GM18868 (cell line): Measurements from ENCODE around the gene FBXO42.
"Not testable (repeated sequence)": the region's sequence is repeated elsewhere in the genome, so short reads cannot be mapped to it uniquely, and the experiment has no call there.

Experiments
- ATAC-seq: cut with Tn5 transposase; IDR thresholded peaks from one replicate; pipeline ENCODE4 v1.9.1; 2021; ENCODE audit warnings: mild to moderate bottlenecking, moderate library complexity; ENCODE audit not compliant: unreplicated experiment

FBXO42 gene

DNA sequence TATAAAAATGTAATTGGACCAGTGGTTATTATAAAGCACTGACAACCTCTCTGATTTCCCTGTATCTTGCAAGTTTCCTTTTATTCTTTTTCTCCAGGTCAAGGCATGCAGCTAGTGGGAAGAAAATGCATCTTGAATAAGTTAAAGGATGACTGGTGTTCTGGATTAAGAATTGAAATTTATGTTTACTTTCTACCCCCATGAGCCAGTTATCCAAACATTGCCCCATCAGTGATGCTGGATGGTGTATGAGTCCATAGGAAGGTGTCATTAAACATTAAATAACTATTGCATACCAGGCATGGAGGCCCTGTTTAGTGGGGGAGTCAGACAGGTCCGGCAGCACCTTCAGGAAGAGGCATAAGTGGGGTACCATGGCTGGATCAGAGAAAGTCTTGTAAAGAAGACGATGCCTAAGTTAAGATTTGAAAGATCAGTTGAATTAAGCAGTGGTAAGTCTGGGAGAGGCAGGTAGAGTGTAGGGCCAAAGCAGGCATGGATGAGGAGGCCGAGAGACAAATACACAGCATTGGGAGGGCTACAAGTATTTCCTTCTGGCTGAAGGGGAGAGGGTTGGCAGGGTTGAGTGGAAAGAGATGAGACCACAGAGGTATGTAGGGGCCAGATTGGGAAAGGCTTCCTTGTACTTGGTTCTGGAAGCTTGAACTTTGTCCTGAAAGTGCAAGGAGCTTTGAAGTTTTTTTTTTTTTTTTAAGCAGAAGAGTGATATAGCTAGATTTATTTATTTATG is 20.4 kb upstream of the FBXO42 start:
- no peak for ATAC-seq

DNA sequence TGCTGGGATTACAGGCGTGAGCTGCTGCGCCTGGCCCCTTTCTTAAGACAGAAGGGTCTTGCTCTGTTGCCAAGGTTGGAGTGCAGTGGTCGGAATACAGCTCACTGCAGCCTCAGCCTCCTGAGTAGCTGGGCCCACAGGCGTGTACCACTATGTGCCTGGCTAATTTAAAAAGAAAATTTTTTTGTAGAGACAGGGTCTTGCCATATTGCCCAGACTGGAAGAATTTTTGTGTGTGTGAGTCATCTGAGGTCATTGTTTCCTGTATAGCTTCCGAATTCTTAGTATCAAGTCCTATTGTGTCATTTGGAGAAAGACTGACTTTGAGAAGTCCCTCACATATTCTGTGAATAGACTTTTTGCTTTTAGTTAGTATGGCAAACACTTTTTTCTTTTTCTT is 19.4 kb upstream of the FBXO42 start:
- no peak for ATAC-seq

DNA sequence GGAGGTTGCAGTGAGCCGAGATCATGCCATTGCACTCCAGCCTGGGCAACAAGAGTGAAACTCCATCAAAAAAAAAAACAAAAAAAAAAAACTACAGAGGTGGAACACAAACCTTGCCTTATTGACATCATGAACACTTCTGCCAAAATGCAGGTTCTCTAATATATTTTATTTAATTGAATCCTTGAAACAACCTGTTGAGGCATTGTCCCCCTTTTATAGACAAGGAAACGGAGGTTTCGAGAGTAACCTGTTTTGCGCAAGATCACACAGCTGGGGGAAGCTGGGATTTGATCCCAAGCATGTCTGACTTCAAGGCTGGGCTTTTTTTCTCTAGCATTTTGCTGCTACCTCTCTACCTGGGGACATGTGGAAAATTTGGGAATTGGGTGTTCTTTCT is 17.5 kb upstream of the FBXO42 start:
- no peak for ATAC-seq

DNA sequence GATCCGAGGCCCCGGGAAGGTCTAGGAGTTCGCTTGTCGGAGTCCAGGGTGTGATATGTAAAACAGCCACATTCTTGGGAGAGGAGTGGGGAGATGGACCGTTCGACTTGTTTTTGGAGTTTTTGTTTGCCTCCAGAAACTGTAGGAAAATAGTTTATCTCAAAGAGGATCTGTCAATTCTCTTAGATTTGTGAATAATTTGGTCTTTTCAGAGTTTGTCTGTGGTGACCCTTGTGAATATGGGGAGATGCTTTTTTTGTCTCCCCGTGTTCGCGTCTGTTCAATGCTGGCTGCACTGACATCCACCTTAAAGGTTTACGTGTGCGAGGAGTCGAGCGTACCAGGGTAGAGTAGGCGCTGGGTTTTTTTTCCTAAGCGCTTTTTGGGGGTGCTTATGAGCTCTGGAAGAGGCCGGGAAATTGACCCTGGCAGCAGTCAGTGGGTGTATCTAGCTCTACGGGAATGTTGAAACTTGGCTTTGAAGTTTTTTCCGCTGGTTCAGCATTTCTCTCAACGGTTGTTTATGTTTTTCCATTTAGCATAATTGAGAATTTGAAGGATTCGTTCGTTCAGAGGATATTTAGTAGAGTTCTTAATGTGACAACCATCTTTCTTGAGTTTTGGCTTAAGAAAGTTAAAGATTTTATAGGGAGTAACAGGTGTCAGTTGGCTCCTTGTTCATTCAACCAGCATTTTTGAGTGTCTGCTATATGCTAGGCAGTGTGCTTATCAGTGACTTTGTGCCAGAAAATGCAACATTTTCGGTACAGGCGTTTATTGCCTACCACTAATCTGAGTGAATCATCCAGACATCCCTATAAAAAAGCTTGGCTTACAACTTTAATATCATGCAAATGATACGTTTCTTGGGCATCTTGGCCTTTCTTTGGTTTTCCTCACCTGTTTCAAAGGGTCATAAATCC is 15.9 kb upstream of the FBXO42 start:
- ATAC-seq: no peak

DNA sequence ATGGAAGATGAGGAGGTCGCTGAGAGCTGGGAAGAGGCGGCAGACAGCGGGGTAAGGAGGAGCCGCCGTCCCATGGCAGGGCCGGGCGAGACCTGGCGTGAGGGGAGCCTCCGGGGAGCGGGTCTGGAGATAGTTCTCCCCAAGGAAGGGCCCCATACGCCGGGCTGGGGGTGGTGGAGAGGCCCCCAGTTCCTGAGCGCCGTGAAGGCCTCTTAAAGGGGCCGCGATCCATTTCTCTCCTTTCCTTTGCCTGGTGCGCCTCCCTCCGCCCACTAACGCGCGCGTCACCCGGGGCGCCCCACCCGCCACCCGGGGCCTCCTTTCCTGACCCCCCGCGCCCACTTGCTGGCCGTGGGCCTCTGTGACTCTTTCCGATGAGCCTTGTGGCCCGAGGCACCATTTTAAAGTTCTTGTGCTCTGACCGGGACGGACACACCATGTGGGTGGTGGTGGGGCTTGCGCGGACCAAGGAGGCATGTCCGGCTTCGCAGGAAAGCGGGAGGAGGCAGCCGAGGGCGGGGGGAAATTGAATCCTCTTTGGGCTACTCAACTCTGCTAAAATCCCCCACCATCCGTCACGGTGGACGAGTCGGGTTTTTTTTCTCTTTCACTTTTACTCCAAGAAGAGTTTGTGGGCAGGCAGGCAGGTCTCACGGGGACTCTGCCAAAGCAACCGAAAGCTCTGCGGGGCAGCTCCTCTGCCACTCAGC is 15.1 kb upstream of the FBXO42 start:
- ATAC-seq: peak; percentile 52

DNA sequence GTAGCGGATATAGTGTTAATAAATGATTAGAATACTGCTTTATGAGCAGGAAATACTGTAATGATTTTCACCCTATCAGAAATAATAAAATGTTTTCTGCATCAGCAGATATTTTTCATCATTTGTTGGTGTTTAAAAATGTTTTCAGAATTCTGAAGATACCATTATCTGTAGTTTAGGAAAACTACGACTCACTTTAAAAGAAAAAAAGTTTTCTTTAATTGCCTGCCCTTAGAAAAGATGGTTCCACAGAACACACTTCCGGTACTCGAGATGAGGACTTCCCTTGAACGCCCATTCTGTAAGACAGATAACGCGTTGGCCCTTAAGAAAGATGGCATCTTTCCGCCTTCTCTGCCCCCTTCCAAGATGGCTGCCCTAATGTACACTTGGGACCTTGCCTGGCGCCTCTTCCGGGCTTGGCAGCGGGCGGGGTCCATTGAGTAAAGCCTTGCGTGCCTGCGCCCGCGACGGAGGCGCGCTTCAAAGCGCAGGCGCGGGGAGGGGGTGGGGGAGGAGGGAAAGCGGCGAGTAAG is 14.5 kb upstream of the FBXO42 start, which contains the start of gene SZRD1:
Gene SZRD1 (plus strand): TSS at position 521 of the 536 bp plus-strand sequence. CDS start 16 bp downstream, outside the sequence.
- peak; percentile 78 for ATAC-seq

DNA sequence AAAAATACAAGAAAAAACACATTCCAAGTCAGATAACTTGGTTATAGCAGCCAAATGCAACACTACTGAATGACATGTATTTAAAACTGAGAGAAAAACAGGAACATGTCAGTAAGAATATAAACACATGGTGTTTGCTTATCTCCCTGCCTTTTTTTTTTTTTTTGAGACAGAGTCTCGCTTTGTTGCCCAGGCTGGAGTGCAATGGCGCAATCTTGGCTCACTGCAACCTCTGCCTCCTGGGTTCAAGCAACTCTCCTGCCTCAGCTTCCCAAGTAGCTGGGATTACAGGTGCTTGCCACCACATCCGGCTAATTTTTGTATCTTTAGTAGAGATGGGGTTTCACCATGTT is 12.8 kb upstream of the FBXO42 start:
- not testable (repeated sequence) for ATAC-seq

DNA sequence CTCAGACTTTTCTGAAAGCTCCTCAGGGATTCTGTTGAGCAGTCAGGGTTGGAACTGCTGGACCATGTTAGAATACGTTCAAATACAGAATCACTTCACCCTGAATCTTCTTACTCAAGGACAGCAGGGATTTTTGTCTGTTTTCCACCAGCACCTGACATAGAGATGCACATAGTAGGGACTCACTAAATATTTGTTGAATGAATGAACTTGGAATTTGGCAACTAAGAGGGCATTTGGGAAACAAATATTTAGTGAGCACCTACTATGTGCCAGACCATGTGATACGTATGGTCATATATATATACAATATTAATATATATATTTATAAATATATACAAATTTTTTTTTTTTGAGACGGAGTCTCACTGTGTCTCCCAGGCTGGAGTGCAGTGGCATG is 4.6 kb upstream of the FBXO42 start:
- ATAC-seq: no peak

DNA sequence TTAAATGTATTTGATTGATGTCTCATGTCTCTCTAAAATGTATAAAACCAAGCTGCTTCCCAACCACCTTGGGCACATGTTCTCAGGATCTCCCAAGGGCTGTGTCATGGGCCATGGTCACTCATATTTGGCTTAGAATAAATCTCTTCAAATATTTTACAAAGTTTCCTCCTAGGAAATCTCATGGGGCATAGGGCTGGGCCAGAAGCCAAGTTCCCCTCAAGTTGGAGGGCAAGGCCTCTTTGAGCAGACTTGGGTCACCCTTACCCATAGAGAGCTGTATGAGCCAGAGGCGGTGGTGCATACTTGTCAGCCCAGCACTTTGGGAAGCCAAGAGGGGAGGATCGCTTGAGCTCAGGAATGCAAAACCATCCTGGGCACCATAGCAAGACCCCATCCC is 2.3 kb upstream of the FBXO42 start:
- ATAC-seq: no peak

DNA sequence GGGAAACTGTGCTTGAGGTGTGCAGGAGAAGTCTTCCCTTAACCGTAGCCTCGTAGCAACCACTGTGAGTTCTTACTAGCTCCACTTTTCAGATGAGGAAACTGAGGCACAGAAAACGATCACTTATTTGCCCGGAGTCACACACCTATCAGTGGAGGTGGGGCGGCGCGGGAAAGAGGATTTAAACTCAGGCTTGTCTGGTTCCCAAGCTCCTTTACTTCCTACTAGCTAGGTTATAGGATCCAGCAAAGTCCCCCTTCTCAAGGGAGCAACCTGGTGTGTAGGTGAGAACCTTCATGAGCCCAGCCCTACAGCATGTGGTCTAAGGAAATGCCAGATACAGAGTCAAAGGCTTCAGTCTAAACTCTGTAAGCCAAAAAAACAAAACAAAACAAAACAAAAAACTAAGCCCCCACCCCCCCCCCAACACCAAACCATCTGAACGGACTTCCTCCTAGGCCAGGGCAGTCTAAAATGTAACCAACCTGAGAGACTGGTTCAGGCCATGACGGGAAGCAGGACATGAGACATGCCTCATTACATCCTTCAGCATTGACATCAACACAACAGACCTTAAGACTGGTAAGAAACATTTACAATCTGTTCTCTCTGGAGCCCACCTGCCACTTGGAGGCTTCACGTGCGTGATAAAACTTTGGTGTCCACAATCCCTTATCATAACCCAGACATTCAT is 709 bp upstream of the FBXO42 start:
- no peak for ATAC-seq

DNA sequence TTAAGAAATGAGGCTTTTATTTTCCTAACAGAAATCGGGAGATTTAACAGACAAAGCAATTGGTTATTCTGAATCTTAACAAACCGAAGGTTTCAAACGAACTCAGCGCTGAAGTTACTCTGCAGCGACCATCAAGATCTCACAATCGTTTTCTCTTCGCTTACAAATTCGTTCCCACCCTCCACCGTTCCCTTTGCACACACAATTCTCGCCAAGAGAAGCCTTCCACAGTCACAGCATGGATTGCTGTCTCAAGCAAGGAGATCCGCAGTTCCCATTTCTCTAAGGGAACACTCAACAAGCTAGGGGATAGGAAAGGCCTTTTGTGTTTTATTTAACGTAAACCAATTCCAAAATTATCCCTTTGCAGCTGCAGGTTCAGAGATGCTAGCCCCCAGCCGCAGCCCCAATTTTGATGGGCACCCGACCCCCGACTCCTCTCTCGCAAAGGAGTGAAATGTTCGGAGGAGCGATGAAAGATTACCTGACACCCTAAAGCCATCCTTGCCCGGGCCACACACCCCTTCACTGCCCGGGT is 755 bp downstream of the FBXO42 start:
- no peak for ATAC-seq

DNA sequence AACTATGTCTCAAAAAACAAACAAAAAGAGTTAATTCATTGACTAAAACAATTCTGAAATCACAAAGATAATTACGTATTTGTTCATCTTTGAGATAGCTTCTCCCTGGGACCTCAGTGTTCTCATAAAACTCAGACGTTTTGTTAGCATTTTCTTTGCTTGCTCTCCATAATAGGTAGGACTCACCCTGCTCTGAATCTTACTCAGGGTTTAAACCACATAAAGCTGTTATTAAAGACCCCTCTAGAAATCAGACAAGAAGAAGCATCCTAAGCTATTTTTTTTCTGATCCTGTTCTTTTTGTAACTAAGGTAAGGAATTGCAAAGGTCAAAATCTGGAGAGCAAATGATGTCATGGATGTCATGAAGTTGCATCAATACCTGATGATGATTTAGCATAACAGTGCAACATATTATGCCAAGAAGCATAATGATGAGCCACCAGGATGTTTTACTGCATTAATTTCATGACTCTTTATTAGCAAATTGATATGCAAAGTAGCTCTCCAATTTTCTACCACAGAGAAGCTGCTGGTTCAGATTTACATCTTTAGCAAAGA is 2.4 kb downstream of the FBXO42 start:
- ATAC-seq: no peak

DNA sequence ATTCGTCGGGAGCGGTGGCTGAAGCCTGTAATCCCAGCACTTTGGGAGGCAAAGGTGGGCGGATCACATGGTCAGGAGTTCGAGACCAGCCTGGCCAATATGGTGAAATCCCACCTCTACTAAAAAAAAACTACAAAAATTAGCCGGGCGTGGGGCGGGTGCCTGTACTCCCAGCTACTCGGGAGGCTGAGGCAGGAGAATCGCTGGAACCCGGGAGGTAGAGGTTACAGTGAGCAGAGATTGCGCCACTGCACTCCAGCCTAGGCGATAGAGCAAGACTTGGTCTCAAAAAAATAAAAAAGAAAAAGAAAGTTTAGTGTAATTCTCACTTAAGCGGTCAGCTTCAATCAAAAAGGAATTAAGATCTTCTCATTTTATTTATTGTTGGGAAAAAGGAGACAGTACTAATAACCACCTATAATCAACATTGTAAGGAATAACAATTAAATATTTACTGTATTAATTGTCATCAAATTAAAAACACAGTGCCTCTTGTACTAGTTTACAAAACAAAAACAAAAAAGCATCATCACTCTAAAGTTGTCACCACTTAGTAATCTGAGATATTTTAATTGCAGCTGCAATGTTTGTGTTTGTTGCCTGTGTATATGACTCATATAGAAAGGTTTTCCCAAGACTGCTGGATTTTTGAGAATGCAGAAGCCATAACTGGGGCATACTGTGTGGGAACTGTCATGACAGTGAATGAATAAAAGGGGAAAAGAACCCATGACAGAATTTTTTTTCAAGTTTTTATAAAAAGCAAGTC is 3.7 kb downstream of the FBXO42 start:
- ATAC-seq: no peak

DNA sequence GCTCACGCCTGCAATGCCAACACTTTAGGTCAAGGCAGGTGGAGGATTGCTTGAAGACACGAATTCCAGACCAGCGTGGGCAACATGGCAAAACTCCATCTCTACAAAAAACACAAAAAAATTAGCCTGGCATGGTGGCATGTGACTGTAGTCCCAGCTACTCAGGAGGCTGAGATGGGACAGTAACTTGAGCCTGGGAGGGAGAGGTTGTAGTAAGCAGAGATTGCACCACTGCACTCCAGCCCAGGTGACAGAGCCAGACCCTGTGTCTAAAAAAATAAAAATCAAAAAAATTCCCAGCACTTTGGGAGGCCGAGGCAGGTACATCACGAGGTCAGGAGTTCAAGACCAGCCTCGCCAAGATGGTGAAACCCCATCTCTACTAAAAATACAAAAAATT is 9.0 kb downstream of the FBXO42 start:
- ATAC-seq: not testable (repeated sequence)

DNA sequence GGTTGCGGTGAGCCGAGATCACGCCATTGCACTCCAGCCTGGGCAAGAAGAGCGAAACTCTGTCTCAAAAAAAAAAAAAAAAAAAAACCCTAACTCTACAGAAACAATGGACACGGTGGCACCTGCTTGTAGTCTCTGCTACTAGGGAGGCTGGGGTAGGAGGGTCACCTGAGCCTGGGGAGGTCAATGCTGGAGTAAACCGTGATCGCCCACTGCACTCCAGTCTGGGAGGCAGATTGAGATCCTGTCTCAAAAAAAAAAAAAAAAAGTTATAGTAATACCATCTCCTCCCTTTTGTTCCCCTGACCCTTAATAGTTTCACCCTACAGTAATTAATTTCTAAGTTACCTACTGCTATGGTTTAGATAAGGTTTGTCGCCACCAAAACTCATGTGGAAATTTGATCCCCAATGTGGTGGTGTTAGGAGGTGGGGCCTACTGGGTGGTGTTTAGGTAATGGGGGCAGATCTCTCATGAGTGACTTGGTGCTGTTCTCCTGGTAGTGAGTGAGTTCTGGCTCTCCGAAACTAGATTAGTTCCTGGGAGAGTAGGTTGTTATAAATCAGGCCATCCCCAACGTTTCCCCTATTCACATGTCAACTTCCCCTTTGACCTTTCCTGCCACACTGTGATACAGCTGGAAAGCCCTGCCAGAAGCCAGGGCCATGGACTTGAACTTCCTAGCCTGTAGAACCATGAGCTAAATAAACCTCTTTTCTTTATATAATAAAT is 9.8 kb downstream of the FBXO42 start:
- no peak for ATAC-seq

DNA sequence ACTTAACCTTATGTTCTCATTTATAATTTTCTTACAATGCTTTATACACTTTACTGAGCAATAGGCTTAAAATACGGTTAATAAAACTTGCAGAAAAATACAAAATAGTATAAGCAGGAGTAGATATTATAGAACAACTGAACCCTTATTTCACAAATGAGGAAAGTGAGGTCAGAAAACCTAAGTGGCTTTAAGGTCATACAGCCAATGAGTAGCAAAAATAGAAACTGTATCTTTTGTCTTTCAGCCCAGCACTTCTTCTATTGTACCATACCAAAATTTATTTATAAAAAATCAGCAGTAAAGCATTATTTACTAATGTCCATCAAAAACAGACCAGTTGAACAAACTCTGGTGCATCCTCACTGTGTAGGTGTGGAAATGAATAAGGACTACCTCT is 11.6 kb downstream of the FBXO42 start:
- ATAC-seq: no peak

DNA sequence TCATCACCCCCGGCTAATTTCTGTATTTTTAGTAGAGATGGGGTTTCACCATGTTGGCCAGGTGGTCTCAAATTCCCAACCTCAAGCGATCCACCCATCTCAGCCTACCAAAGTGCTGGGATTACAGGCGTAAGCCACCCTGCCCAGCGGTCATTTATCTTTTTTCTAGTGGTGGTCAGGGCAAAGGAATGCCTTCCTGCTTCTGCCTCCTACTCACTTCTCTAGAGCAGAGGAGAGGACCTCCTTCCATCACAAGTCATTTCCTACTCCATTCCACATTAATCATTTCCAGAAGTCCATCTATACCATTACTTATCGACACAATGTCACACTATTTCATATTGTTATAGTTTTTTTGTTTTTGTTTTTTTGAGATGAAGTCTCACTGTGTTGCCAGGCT is 13.3 kb downstream of the FBXO42 start:
- ATAC-seq: no peak

DNA sequence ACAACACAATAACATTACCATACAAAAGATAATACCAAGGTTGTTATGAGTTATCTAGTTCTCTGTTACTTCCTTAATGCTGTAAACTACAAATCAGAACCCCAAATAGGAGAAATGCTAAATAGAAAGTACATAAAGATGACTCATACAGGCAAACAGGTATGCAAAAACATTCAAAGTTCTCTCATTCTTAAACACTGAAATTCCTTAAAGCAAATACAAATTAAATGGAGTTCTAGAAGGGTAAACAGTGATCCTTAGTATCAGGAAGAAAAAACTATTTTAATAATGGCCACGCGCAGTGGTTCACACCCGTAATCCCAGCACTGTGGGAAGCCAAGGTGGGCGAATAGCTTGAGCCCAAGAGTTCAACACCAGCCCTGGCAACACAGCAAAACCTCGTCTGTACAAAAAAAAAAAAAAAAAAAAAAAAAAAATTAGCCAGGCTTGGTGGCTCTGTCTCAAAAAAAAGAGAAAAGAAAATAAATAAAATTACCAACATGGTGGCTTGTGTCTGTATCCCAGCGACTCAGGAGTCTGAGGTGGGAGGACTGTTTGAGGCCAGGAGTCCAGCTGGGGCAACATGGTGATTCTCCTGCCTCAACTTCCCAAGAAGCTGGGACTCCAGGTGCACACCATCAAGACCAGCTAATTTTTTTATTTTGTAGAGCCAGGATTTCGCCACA is 17.5 kb downstream of the FBXO42 start:
- no peak for ATAC-seq
